GM12801 (cell line): ENCODE data around the gene IFT27.

Source experiments
- TF ChIP-seq, protein P1 (sequence below): IDR thresholded peaks from one replicate; pipeline ENCODE4 v1.5.1; 2011; ENCODE audit warnings: control low read depth; ENCODE audit not compliant: insufficient read length; ENCODE audit errors: extremely low read depth

The IFT27 gene

DNA sequence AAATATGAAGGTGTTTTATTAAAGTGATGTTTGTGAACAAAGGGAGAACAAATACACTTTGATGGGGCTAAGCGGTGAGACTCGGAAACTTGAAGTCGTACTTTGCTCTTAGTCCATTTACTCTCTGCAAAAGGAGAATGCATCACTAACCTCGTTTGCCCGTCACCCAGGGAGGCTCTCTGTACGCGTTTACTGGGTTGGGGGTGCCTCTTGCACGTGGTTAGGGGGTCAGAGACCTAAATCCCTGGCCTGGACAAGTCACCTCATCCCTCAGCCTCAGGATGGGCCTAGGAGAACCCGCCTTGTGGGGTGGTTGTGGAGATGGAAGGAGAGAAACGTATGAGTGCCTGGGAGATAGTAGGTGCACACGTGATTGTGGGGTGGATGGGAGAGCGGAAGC lies 803 bp upstream of the IFT27 start:
- TF ChIP-seq, protein P1, sequence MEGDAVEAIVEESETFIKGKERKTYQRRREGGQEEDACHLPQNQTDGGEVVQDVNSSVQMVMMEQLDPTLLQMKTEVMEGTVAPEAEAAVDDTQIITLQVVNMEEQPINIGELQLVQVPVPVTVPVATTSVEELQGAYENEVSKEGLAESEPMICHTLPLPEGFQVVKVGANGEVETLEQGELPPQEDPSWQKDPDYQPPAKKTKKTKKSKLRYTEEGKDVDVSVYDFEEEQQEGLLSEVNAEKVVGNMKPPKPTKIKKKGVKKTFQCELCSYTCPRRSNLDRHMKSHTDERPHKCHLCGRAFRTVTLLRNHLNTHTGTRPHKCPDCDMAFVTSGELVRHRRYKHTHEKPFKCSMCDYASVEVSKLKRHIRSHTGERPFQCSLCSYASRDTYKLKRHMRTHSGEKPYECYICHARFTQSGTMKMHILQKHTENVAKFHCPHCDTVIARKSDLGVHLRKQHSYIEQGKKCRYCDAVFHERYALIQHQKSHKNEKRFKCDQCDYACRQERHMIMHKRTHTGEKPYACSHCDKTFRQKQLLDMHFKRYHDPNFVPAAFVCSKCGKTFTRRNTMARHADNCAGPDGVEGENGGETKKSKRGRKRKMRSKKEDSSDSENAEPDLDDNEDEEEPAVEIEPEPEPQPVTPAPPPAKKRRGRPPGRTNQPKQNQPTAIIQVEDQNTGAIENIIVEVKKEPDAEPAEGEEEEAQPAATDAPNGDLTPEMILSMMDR, result no peak

DNA sequence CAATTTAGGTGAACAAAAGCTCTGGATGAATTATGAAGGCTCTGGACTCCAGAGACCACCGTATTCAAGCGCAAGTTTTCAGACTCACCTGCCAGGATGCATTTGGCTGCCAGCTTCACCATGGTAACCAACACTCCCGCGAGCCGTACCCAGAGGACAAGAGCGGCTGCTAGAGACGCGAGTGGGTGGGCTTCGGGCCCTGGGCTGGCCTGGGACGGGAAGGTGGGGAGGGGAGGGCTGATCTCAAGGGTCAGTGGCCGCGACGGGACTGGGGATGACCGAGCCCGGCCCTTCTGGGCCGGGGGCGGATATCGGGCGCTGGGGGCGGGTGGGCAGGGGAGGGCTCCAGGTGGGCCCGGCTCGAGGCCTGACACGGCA lies 344 bp downstream of the IFT27 start:
- TF ChIP-seq, protein P1, result no peak

DNA sequence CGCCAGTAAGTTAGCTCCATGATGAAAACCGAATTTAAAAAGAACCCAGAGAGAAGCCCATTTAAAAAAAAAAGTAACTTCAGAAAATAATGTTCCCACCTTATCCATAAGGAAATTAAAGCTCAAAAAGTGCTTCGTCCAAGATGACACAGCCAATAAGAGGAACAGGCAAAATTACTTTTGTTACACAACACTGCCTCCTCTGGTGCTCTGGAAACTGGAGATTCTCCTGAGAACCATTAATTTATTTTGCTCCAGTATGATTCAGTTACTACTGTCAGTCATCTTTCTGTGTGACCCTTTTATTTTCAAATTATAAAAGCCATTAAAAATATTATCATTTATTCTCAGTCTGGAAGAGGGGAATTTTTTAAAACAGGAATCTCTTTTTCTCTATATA lies 2.0 kb downstream of the IFT27 start:
- TF ChIP-seq, protein P1, result no peak

DNA sequence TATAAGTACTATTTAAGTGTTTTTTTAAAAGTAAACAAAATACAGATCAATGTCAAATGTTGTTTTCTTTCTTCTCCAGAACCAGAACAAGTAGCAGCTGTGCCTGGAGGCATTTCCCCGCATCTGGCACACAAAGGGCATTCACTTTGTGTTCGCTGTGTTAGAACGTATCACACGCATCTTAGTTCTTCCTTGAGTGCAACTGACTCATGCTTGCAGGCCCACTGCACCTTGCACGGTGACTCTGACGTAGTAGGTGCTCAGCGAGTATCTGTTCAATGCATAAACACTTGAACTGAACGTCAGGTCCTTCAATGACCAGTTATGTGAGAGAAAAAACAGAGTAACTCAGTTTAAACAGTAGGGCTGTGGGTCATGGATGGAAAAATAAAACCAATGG lies 3.5 kb downstream of the IFT27 start:
- TF ChIP-seq, protein P1, result no peak

DNA sequence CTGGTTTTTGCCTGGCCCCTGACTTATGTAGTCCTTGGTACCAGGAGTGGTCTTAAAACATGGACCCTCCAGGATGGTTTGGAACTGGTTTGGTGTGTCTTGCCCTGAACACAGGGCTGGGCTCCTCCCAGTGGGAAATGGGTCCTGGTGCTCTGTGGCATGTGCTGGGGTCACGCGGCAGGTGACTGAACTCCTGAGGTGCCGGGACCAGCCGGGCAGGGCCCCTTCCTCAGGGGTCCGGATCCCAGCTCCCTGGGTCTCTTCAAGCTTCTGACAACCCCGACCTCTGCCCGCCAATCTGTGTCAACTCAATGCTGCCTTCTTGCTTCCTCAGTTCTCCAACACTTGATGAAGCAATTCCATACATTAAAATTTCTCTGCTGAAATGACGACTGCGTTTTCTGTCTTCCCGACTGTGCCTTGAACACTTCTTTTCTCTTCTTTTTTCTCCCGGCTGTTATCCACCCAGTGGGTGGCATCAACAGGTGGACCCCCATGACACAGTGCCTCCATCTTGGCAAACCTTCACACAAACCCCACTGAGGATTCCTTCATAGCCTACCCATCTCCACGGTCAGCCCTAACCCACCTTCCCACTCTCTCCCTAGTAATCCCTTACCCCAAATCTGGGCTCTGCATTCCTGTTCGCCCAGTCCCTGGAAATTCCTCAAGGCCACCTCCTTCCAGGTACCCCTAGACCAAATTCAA lies 4.4 kb downstream of the IFT27 start:
- TF ChIP-seq, protein P1, result no peak

DNA sequence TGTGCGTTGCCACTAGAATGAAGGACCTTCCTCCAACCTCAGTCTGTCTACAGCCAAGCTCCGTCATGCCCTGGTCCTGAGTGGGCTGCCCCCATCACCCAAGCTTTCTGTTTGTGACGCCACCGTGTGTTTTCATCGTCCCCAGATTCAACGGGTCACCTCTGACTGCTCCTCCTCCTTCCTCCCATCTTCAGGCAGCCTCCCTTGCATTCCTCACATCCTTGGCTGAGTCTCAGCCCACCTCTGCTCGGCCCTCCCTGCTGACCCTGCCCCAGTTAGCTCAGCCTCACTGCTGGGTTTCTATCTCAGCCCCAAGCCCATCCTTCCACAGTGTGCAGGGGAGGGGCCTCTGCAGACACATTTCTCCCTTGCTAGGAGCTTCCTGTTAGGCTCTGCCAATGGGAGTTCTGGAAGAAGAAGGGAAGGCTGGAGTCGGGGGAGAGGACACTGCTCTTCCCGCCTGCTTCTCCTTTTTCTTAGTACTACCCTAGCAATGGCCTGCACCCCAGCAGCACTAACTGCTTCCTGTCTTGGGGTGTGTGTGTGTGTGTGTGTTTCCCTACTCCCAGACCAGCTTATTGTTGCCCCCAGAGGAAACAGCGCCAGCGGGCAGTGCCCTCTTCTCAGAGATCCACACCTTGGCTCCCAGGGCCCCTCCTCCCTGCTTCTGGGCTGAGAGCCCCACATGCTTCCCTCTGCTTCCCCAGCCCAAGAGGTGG lies 5.2 kb downstream of the IFT27 start:
- TF ChIP-seq, protein P1, result no peak

DNA sequence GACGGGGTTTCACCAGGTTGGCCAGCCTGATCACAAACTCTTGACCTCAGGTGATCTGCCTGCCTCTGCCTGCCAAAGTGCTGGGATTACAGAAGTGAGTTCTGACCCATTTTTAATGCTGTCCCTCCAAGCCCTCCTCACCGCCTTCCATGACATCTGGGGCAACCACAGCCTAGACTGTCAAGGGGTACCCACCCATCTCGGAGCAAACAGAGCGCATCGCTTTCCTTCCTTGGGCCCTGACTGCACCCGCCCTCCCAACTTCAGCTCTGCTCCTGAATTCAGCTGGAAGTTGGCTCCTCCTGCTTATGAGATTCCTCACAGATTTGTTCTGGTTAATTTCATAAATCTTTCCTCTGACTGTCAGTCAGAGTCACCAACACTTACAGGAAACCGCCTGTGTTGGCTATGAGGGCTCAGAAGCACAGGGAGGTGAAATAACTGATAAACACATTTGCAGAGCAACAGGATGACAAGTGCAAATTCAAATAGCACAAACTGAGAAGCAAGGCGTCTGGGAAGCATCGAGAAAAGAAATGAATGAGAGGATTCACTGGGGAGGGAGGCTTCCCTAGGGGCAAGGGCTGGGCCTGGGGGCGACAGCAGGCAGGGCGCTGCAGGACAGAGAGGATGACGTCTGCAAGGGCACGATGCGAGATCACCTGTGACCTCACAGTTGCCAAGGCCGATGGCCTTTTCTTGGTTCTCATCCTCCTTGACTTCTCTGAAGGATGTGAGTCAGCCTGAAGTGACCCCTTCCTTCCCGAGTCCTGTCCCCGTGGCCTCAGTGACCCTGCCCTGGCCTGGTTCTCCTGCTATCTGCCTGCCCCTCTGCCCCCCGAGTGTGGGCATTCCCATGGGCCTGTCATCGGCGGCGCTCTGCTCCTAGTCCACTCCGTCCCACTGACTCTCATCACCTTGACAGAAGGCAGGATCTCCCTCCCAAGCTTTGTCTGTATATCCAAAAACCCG lies 6.1 kb downstream of the IFT27 start:
- TF ChIP-seq, protein P1, result no peak
